GM19455 (cell line): ENCODE results near the gene AOC1.

ENCODE experiments used
- ATAC-seq: cut with Tn5 transposase; IDR thresholded peaks from one replicate; pipeline ENCODE4 v1.9.1; 2021; ENCODE audit not compliant: unreplicated experiment

Gene AOC1

GRCh38 chr7:150831851-150832250 is 20.5 kb upstream of the AOC1 start:
- ATAC-seq = no peak

GRCh38 chr7:150835019-150835418 is 17.3 kb upstream of the AOC1 start:
- ATAC-seq = no peak

GRCh38 chr7:150835702-150836280 is 16.5 kb upstream of the AOC1 start:
- no peak for ATAC-seq

- no peak for ATAC-seq
Measured at GRCh38 chr7:150838965-150839650, 13.2 kb upstream of the AOC1 start.

DNA sequence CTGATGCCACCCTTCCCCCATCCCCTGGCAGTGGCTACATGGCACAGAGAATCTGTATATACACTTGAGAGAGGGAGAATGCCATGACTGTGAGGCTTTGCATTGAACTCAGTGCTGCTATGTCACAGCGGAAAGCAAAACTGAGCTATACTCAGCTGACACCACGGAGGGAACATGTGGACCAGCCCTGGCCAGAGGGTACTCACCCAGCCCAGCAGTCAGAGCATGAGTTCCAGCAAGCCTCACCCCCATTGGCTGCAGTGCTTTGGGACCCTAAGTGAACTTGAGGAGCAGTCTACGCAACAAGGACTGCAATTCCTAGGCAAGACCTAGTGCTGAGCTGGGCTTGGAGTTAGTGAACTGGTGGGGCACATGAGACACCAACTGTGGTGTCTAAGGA is 10.3 kb upstream of the AOC1 start:
- no peak for ATAC-seq

DNA sequence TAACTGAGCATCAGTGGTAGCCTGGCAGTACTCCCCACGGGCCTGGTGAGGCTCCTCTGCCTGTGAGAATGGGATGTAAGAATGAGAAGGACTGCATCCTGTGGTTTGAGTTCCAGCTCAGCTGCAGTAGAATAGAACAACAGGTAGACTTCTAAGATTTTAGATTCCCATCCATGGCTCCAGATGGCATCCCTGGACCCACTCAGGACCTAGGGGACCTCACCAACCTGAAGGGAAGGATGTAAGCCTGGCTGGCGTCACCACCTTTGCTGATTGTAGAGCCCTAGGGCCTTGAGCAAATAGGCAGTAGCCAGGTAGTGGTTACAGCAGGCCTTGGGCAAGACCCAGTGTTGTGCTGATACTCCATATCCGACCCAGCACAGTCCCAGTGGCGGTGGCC is 9.6 kb upstream of the AOC1 start:
- no peak for ATAC-seq

DNA sequence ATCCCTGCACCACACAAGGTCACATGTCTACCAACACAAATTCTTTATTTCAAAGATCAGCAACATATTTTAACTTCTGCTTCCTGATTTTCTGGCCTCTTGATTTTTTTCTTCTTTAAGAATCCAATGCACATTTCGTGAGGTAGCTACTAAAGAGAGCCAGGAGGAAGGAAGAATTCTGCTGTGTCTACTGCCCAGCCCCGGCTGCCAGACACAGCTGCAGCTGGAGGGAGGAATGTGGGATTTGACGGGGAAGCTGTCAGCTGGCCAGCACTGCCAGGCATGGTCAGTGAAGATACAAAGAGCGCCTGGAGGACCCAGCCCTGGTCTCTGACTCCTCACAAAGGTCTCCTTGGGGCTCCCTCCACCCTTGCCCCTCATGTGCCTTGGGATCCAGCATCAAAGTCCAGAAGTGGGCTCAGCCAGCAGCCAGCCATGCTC is 6.9 kb upstream of the AOC1 start:
- no peak for ATAC-seq

- no peak for ATAC-seq
Measured at GRCh38 chr7:150846291-150847115, 5.8 kb upstream of the AOC1 start.

DNA sequence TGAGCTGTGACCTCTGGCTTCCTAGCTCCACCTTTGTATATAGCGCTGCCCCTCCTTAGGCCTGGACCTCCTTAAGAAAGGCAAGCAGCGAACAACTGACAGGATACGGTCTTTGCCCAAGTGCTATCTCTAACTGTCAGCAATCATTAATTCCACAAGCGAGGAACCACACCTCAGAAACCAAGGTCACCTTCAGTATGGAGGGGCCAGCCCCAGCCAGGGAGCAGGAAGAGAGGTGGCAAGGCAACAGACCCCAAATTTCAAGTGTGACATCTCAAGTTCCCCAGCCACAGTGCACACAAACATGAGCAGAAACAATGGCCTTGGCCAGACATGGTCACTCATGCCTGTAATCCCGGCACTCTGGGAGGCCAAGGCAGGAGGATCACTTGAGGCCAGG is 4.8 kb upstream of the AOC1 start:
- no peak for ATAC-seq

DNA sequence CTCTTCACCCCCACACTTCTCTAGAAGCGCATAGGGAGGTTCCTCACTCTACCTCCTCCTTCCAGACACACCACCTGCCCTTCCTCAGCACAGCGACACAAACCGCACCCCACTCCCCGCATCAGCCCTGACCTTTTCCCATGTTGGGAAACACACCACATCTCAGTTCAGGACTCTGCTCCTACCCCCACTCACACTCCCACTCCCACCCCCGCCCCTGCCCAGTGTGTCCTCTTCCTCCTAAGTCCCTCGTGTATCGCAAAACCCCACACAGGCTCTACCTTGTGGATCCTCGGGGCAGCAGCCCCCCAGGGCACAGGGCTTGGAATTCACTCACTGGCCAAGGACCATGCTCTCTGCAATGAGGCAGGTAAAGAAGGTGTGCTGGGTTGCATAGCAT is 4.2 kb upstream of the AOC1 start:
- no peak for ATAC-seq

GRCh38 chr7:150848561-150849115 is 3.7 kb upstream of the AOC1 start:
- ATAC-seq = no peak

- ATAC-seq = no peak
Measured at GRCh38 chr7:150849204-150849775, 3.0 kb upstream of the AOC1 start.

DNA sequence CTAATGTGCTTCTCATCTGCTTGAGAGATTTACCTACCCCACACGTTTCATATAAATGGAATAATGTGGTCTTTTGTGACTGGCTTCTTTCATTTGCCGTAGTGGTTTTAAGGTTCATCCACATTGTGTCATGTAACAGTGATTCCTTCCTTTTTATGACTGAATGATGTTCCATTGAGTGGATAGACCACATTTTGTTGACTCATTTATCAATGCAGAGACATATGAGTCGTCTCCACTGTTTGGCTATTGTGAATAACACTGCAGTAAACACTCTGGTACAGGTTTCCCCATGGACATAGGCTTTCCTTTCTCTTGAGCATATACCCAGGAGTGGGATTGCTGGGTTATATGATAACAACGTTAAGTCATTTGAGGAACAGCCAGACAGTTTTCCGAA is 2.0 kb upstream of the AOC1 start:
- no peak for ATAC-seq

DNA sequence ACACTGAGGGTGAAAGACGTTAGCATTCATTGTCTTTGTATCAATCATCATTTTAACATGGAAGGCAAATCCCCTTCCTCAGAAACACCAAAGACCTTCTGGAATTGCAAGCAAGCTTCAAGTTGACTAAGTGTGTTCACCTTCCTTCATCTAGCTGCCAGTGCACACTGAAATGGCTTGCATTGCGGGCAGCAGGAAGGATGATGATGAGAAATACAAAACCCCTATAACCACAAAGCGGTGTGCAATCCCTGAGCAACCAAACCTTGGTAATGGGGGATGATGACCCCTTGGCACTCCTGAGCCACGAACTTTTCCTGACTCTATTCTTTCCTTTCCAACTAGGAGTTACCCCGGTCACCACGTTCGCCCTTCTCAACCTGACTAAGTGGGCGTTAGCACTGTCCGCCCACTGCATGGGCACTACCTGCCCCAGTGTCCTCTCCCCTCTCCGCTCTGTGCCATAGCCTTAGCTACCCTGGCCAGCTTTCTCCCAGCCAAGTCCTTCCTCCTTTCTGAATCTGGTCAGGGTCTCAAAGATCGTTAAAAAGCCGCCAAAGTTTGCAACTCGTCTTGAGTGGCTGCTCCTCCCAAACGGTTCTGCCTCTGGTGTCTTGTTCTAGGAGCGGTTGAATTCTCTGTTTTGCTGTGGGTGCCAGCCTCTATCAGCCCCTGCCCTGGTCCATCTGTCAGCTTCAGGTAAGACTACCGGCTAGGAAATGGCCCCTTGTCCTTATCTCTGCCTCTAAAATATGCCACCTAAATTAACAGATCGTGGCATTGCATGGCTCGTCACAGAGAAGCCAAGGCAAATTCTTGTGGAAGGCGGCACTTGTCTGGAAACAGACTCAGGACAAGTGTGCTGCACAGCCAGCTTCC is 586 bp upstream of the AOC1 start:
- no peak for ATAC-seq

- ATAC-seq = no peak
Measured at GRCh38 chr7:150854066-150855000, 2.0 kb downstream of the AOC1 start.

DNA sequence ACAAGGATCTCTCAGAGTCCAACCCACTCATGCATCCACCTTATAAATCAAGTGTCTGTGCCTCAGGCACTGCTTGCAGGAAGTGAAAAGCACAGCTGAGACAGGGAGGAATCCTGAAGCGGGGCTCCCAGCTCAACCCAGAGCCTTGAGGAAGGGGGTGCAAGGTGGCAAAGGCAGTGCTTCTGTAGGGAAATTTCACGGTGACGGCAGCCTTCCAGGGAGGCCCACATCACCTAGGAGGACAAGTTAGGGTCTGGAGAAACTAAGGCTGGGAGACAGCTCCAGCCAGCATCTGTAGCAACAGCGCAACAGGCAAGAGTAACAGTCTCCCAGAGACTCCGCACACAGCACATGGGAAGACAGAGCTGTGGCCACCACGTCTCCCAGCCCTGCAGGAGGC is 2.7 kb downstream of the AOC1 start:
- ATAC-seq = no peak

DNA sequence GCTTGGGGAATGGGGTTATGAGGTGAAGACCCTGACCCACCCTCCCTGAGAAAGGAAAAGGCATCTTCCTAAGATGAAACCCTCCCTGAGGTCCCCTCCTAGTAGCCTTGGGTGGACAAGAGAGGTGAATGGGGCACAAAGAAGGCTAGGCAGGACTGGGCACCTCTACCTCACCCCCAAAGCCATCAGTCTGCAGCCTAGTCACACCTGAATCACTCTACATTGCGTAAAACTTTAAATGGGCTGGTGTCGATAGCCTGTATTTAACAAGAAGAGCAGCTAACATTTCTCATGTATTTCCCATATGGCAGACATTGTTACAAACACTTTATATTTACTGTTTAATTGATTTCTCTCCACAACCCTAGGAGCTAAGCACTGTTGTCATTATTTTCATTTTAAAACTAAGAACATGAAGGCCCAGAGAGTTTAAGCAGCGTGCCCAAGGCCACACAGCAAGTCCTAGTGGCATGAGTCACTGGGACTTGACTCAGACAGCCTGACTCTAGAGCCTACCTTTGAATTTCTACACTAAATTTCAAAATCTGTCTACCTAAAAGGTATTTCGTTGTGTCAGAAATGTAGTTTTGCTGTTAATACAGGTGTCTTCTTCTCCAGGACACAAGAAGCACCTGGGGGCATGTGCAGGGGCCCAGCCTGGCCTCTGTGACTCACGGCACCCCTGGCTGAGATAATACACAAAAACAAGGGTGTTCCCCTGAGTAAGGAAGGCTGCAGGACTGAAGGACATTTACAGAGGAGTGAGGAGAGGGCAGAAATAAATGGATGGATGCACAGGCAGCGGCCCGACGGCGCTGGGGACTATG is 3.4 kb downstream of the AOC1 start:
- no peak for ATAC-seq
